Parathyroid adenoma (tissue), 2 donors: ENCODE results near the gene FAM83E.

Experiments used
- H2AFZ ChIP-seq: fragments of 300-600 bp; sonication (generic); one replicate; pipeline ENCODE4 v1.7.0; 2017; ENCODE audit warnings: antibody characterized with exemption, mild to moderate bottlenecking
- H3K27ac ChIP-seq: fragments of 300-600 bp; sonication (generic); one replicate; pipeline ENCODE4 v1.7.0; 2017
- H3K27me3 ChIP-seq: fragments of 300-600 bp; sonication (generic); one replicate; pipeline ENCODE4 v1.7.0; 2017; ENCODE audit warnings: low read length; ENCODE audit not compliant: control insufficient read depth, insufficient read depth
- H3K36me3 ChIP-seq: fragments of 300-600 bp; sonication (generic); one replicate; pipeline ENCODE4 v1.7.0; 2017; ENCODE audit warnings: low read length; ENCODE audit not compliant: control insufficient read depth, insufficient read depth
- H3K4me1 ChIP-seq: fragments of 300-600 bp; sonication (generic); one replicate; pipeline ENCODE4 v1.7.0; 2017; ENCODE audit warnings: control low read depth
- H3K4me2 ChIP-seq: fragments of 300-600 bp; sonication (generic); one replicate; pipeline ENCODE4 v1.7.0; 2017; ENCODE audit warnings: low read length
- H3K4me3 ChIP-seq: fragments of 300-600 bp; sonication (generic); one replicate; pipeline ENCODE4 v1.7.0; 2017; ENCODE audit warnings: low read depth, low read length
- H3K79me2 ChIP-seq: fragments of 300-600 bp; sonication (generic); one replicate; pipeline ENCODE4 v1.7.0; 2017; ENCODE audit warnings: control low read depth
- H3K9ac ChIP-seq: fragments of 300-600 bp; sonication (generic); one replicate; pipeline ENCODE4 v1.7.0; 2017; ENCODE audit warnings: mild to moderate bottlenecking
- H3K9me3 ChIP-seq: fragments of 300-600 bp; sonication (generic); one replicate; pipeline ENCODE4 v1.7.0; 2017; ENCODE audit warnings: low read length; ENCODE audit not compliant: control insufficient read depth
- TF ChIP-seq, protein P1 (sequence below): fragments of 300-600 bp; sonication (generic); IDR thresholded peaks from one replicate; pipeline ENCODE4 v1.7.0; 2017; ENCODE audit warnings: antibody characterized with exemption, mild to moderate bottlenecking
- donor health status: primary hyperparathyroidism.

The FAM83E gene

DNA sequence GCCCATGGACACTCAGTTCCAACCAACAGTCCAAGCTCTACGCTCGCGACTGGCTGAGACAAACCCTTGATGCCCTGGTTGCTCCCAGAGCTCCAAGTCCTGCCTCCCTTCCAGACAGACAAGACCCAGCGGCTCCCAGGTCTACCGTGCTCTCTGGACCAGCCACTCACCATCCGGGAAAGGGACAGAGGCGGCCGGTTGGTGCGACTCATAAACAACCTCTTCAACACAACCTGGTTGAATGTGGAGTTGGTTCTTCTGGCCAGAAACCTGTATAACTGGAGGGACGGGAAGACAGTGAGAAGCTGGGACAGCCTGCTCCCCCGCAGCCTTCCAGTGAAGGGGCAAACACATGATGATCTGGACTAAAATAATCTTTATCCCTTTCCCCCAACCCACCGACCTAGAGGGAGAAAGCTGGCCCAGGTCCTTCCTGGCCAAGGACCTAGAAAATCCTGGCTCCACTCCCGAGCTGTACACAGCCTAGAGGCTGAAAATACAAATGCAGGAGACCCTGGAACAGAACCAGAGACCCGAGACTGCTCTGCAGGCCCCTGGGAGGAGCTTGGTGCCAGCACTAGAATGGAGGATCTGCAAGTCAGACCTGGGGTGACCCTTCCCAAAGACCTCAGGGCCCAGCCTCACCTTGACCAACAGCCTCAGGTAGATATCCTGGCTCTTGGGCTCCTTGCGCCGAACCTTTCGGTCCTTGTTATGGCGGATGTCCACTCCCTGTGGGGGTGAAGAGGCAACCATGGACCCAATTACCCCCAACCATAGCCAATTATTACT lies 2.5 kb upstream of the FAM83E start:
- peak overlapping the region; percentile 92 for H3K4me3 ChIP-seq
- H3K4me1 ChIP-seq, result peaks cover 16% of the 10 kb centered on the region
- H3K36me3 ChIP-seq, result no peaks in the 10 kb centered on the region

DNA sequence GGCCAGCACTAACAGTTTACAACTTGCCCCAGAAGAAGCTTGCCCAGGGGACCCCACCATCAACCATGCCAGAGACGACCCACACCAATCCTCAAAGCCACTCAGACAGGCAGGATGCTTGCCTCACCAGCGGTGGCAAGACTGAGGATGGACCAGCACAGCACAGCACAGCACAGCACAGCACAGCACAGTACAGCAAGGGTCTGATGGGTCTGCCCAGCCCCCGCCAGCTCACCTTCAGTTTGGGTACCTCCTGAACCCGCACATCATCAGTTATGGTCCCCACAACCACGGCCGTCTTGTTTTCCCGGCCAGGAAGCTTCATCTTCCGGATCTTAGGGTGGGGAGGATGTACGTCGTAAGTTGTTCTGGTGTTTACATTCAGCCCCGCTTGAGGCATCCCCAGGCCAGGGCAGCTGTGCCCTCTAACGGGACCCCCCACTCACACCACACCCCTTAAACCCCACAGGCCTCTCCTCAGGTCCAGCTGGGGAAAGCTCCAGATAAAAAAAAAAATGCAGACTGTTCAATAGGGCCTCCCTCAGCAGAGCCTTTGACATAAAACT lies 1.7 kb upstream of the FAM83E start:
- peak overlapping the region; percentile 22 for H3K27ac ChIP-seq
- H3K27me3 ChIP-seq, result no peaks in the 10 kb centered on the region
- H3K4me2 ChIP-seq, result no peak overlapping the region
- H2AFZ ChIP-seq, result no peak overlapping the region
- H3K9ac ChIP-seq, result no peak overlapping the region
- no peak overlapping the region for H3K4me3 ChIP-seq
- peaks cover 4% of the 10 kb centered on the region for H3K79me2 ChIP-seq
- no peaks in the 10 kb centered on the region for H3K36me3 ChIP-seq
- H3K9me3 ChIP-seq, result no peaks in the 10 kb centered on the region
- H3K4me1 ChIP-seq, result peaks cover 16% of the 10 kb centered on the region
- TF ChIP-seq, protein P1, sequence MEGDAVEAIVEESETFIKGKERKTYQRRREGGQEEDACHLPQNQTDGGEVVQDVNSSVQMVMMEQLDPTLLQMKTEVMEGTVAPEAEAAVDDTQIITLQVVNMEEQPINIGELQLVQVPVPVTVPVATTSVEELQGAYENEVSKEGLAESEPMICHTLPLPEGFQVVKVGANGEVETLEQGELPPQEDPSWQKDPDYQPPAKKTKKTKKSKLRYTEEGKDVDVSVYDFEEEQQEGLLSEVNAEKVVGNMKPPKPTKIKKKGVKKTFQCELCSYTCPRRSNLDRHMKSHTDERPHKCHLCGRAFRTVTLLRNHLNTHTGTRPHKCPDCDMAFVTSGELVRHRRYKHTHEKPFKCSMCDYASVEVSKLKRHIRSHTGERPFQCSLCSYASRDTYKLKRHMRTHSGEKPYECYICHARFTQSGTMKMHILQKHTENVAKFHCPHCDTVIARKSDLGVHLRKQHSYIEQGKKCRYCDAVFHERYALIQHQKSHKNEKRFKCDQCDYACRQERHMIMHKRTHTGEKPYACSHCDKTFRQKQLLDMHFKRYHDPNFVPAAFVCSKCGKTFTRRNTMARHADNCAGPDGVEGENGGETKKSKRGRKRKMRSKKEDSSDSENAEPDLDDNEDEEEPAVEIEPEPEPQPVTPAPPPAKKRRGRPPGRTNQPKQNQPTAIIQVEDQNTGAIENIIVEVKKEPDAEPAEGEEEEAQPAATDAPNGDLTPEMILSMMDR, result no peak

More for the DNA sequence above, 2.5 kb upstream of the FAM83E start:
- H3K4me2 ChIP-seq, result peak overlapping the region; percentile 79
- TF ChIP-seq, protein P1, result no peak
- H3K79me2 ChIP-seq, result peaks cover 4% of the 10 kb centered on the region
- peak overlapping the region; percentile 22 for H3K27ac ChIP-seq
- H3K9me3 ChIP-seq, result no peaks in the 10 kb centered on the region
- H3K9ac ChIP-seq, result no peak overlapping the region
- H2AFZ ChIP-seq, result no peak overlapping the region
- no peaks in the 10 kb centered on the region for H3K27me3 ChIP-seq

DNA sequence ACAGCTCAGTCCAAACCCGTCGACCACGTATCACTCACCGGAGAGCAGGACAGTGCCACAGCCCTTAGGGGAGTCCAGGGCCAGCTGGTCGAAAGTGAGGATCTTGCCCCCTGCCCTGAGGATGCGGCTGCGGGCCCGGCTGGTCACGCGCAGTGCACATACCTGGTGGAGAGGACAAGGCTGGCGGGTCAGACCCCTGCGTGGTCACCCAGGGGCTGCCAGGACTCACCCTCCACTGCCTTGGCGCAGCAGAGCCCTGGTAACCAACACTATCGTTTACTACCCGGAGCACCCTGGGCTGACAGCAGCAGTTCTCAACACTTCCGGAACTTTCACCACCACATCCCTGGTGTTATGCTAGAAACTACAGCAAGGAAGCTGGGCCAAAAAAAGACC lies 1.2 kb upstream of the FAM83E start:
- Histone ChIP-seq H3K4me2 (no peak overlapping the region), H3K27ac (no peak overlapping the region), H3K79me2 (peaks cover 4% of the 10 kb centered on the region), H3K9ac (no peak overlapping the region), H3K4me1 (peaks cover 16% of the 10 kb centered on the region), H3K4me3 (no peak overlapping the region), H2AFZ (no peak overlapping the region), H3K36me3 (no peaks in the 10 kb centered on the region), H3K9me3 (no peaks in the 10 kb centered on the region), H3K27me3 (no peaks in the 10 kb centered on the region)
- TF ChIP-seq, protein P1, result no peak

DNA sequence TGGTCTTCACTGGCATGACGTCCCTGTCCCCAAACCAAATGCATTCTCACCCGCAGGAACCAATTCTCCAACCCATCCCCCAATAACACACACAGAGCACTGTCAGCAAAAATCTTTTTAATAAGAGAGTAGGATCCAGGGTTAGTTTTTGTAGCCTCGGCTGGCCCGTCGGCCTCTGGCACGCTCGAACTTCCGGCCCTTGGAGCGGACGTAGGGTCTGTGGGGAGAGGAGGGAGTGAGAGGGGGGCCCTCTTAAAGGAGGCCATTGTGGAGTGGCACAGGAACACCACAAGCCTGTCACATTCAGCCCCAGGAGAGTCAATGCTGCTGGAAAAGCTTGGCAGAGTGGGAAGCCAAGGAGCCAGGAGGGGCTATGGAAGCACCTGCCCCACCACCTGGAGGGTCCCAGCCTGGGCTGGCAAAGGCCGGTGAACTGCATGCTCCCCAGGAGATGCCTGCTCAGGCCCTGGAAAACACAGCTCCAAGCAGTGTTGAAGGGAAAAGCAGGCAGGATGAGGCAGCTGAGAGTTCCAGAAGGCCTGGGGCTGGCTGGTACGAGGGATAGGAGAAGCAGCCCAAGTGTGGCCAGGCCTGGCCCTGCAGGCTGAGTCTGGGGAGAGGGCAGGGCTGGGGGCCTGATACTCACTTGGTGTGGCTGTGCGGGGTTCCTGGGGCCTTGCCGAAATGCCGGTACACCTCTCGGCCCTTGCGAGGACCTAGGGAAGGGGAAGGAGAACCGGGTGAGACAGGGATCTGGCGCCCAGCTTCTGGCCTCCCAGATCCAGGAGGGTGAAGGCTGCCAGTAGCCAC lies 560 bp upstream of the FAM83E start:
- Histone ChIP-seq H3K9ac (no peak overlapping the region), H2AFZ (no peak overlapping the region), H3K4me2 (no peak overlapping the region), H3K79me2 (peaks cover 4% of the 10 kb centered on the region), H3K27me3 (no peaks in the 10 kb centered on the region), H3K27ac (no peak overlapping the region), H3K9me3 (no peaks in the 10 kb centered on the region), H3K4me3 (no peak overlapping the region), H3K36me3 (no peaks in the 10 kb centered on the region), H3K4me1 (peaks cover 16% of the 10 kb centered on the region)
- TF ChIP-seq, protein P1, result no peak
